ENCODE measurements around the gene LITAFD. TPM values are rescaled to one million over a fixed set of nuclear protein-coding genes. Genes with fewer than 3 reads are reported as not detected.

The LITAFD gene
- total RNA-seq, 4 donors from 2014 or later: not detected

GRCh38 chr16:8905168-8905762 lies 23.1 kb downstream of the LITAFD start:
- peaks cover 67 to 82% of the 10 kb centered on the region in 2 donors for H3K36me3 ChIP-seq
- intact Hi-C loops (cut with DNase I): no loop called here
- TF ChIP-seq POLR2A (IDR thresholded peaks at IDR 0.05) (no peak), CTCF (IDR thresholded peaks at IDR 0.05) (no peak)
- no peak overlapping the region for H3K4me3 ChIP-seq (replicated peaks in 1 of 3)
- no peaks in the 10 kb centered on the region for H3K9me3 ChIP-seq
- H3K27me3 ChIP-seq: no peaks in the 10 kb centered on the region
- H3K4me1 ChIP-seq: no peaks in the 10 kb centered on the region
- DNase-seq: no peak
- WGBS, 2 donors: 80 to 86% methylated on average over 13 of the region's 13 CpGs
- H3K27ac ChIP-seq: no peak overlapping the region

- H3K9me3 ChIP-seq: no peaks in the 10 kb centered on the region
- intact Hi-C loops (cut with DNase I): no loop called here
- H3K27me3 ChIP-seq: no peaks in the 10 kb centered on the region
- no peaks in the 10 kb centered on the region for H3K4me1 ChIP-seq
- H3K4me3 ChIP-seq (replicated peaks in 1 of 3): no peak overlapping the region
- WGBS, 2 donors: 88 to 94% methylated on average over 14 of the region's 14 CpGs
- no peak for DNase-seq
- TF ChIP-seq CTCF (IDR thresholded peaks at IDR 0.05) (no peak), POLR2A (IDR thresholded peaks at IDR 0.05) (no peak)
- peaks cover 65 to 77% of the 10 kb centered on the region in 2 donors for H3K36me3 ChIP-seq
- no peak overlapping the region for H3K27ac ChIP-seq
Measured at GRCh38 chr16:8905795-8906591, 23.8 kb downstream of the LITAFD start.

GRCh38 chr16:8907096-8907495 lies 24.9 kb downstream of the LITAFD start:
- WGBS, 2 donors: 88 to 91% methylated on average over 4 of the region's 4 CpGs
- no peak for TF ChIP-seq POLR2A (IDR thresholded peaks at IDR 0.05)
- no peak for TF ChIP-seq CTCF (IDR thresholded peaks at IDR 0.05)
- Histone ChIP-seq H3K36me3 (peaks cover 59 to 77% of the 10 kb centered on the region in 2 donors), H3K4me3 (replicated peaks in 1 of 3) (no peak overlapping the region), H3K9me3 (no peaks in the 10 kb centered on the region), H3K27me3 (no peaks in the 10 kb centered on the region), H3K27ac (no peak overlapping the region), H3K4me1 (no peaks in the 10 kb centered on the region)
- DNase-seq: no peak
- intact Hi-C loops (cut with DNase I): no loop called here

GRCh38 chr16:8908810-8909468 lies 26.8 kb downstream of the LITAFD start:
- intact Hi-C loops (cut with DNase I): no loop called here
- no peak overlapping the region for H3K4me3 ChIP-seq (replicated peaks in 1 of 3)
- no peak for TF ChIP-seq POLR2A (IDR thresholded peaks at IDR 0.05)
- no peak for TF ChIP-seq CTCF (IDR thresholded peaks at IDR 0.05)
- H3K27me3 ChIP-seq: no peaks in the 10 kb centered on the region
- no peak for DNase-seq
- H3K36me3 ChIP-seq: peaks cover 50 to 63% of the 10 kb centered on the region in 2 donors
- no peak overlapping the region for H3K27ac ChIP-seq
- H3K9me3 ChIP-seq: no peaks in the 10 kb centered on the region
- WGBS, 2 donors: 88 to 91% methylated on average over 8 of the region's 8 CpGs
- no peaks in the 10 kb centered on the region for H3K4me1 ChIP-seq

- no peak overlapping the region for H3K27ac ChIP-seq
- H3K36me3 ChIP-seq: peaks cover 45 to 55% of the 10 kb centered on the region in 2 donors
- H3K27me3 ChIP-seq: no peaks in the 10 kb centered on the region
- 83 to 93% methylated on average over 1 of the region's 1 CpG for WGBS, 2 donors
- intact Hi-C loops (cut with DNase I): no loop called here
- no peak overlapping the region for H3K4me3 ChIP-seq (replicated peaks in 1 of 3)
- peaks cover 2 to 9% of the 10 kb centered on the region in 2 donors for H3K4me1 ChIP-seq
- TF ChIP-seq POLR2A (IDR thresholded peaks at IDR 0.05): no peak
- no peak for TF ChIP-seq CTCF (IDR thresholded peaks at IDR 0.05)
- DNase-seq: no peak
- H3K9me3 ChIP-seq: no peaks in the 10 kb centered on the region
Measured at GRCh38 chr16:8910811-8911210, 28.7 kb downstream of the LITAFD start.
